Endodermal cell (in vitro differentiated cells): ENCODE results near the gene SMURF1. TPM values are rescaled to one million over a fixed set of nuclear protein-coding genes. Genes with fewer than 3 reads are reported as not detected.

Experiments
- DNase-seq: peaks from one replicate; pipeline ENCODE4 v3.0.0-alpha.2; 2017
- H3K27ac ChIP-seq: 2 replicates; pipeline ENCODE4 v1.5.1; 2013; ENCODE audit warnings: mild to moderate bottlenecking, low read depth, low read length, moderate library complexity
- H3K27me3 ChIP-seq: 2 replicates; pipeline ENCODE4 v1.6.1; 2013; ENCODE audit warnings: mild to moderate bottlenecking, low read length, moderate library complexity; ENCODE audit not compliant: insufficient read depth, control insufficient read depth, poor library complexity, severe bottlenecking
- H3K36me3 ChIP-seq: 2 replicates; pipeline ENCODE4 v1.7.0; 2013; ENCODE audit warnings: mild to moderate bottlenecking, low read length, moderate library complexity; ENCODE audit not compliant: control insufficient read depth, insufficient read depth
- H3K4me1 ChIP-seq: one replicate; pipeline ENCODE4 v1.7.0; 2013; ENCODE audit warnings: low read length; ENCODE audit not compliant: control insufficient read depth, insufficient read depth
- H3K4me3 ChIP-seq: 2 replicates; pipeline ENCODE4 v1.5.1; 2013; ENCODE audit warnings: mild to moderate bottlenecking, low read length, moderate library complexity
- H3K9ac ChIP-seq: 2 replicates; pipeline ENCODE4 v1.6.1; 2013; ENCODE audit warnings: mild to moderate bottlenecking, low read length, moderate library complexity; ENCODE audit not compliant: poor library complexity, severe bottlenecking; ENCODE audit errors: extremely low read depth
- H3K9me3 ChIP-seq: 2 replicates; pipeline ENCODE4 v1.6.1; 2013; ENCODE audit warnings: mild to moderate bottlenecking, low read length, moderate library complexity; ENCODE audit not compliant: control insufficient read depth
- H3K27ac Mint-ChIP-seq: 2 replicates; pipeline ENCODE4 v1.8.0; 2020; ENCODE audit warnings: mixed read lengths
- H3K27me3 Mint-ChIP-seq: 2 replicates; pipeline ENCODE4 v1.8.0; 2021; ENCODE audit warnings: mild to moderate bottlenecking, mixed read lengths; ENCODE audit not compliant: insufficient read depth
- H3K36me3 Mint-ChIP-seq: 2 replicates; pipeline ENCODE4 v1.8.0; 2020; ENCODE audit warnings: low read depth, mixed read lengths
- H3K4me1 Mint-ChIP-seq: 2 replicates; pipeline ENCODE4 v1.8.0; 2020; ENCODE audit warnings: mixed read lengths
- H3K4me3 Mint-ChIP-seq: 2 replicates; pipeline ENCODE4 v1.8.0; 2020; ENCODE audit warnings: mild to moderate bottlenecking, moderate library complexity, mixed read lengths
- H3K9me3 Mint-ChIP-seq: 2 replicates; pipeline ENCODE4 v1.8.0; 2020; ENCODE audit warnings: mild to moderate bottlenecking, mixed read lengths
- CTCF ChIP-seq: fragments of 200-600 bp; sonication (generic); conservative IDR thresholded peaks from 2 replicates; pipeline ENCODE4 v1.5.0; 2021; ENCODE audit warnings: antibody characterized with exemption, mild to moderate bottlenecking
- WGBS, 2 experiments: methylation state at CpG; one replicate each; pipeline versions ENCODE4 v1.1.5 to v1.1.7; 2013; ENCODE audit warnings: missing lambda C conversion rate in 2 of 2, mixed read lengths in 1 of 2; ENCODE audit not compliant: insufficient coverage in 1 of 2, insufficient read length in 1 of 2; 5-methylcytosine and 5-hydroxymethylcytosine counted together
- total RNA-seq, 2 donors: library from RNA; stranded (reverse); fragmentation: NEBNext Ultra II Directional in 1 of 2; extraction: Animal tissue kit (Norgen Biotek cat#: 25700) in 1 of 2; gene quantifications; 2 replicates in 1 of 2; 3 replicates in 1 of 2; pipeline ENCODE4 v1.2.1, GENCODE V29; 2021

Gene SMURF1
- total RNA-seq, 2 donors from 2014 or later, result 31.6 to 38.1 TPM

DNA sequence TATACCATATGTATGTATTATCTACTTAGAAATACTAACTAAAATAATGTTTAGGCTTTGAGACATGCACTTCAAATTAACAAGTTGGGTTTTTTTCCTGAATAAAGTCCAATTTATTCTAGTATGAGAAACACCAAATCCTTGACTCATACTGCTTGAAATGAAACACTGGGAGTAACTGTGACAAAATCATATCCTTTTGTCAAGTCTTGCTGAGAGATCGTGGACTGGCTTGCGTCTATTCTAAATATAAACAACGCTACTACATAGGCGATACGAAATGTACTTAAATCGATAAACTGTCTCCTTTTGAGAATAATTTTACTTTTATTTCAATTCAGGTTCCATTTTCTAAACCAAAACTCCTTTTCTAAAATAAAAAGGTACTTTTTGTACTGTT, 16.3 kb downstream of the SMURF1 start:
- TF ChIP-seq CTCF, result no peak
- Histone ChIP-seq H3K27me3 (no peaks in the 10 kb centered on the region), H3K9me3 (no peaks in the 10 kb centered on the region), H3K36me3 (no peaks in the 10 kb centered on the region), H3K9ac (no peak overlapping the region), H3K4me1 (peaks cover 9% of the 10 kb centered on the region), H3K27ac (no peak overlapping the region), H3K4me3 (no peak overlapping the region)
- H3K27me3 Mint-ChIP-seq, result no peaks in the 10 kb centered on the region
- peaks cover 24% of the 10 kb centered on the region for H3K4me1 Mint-ChIP-seq
- no peak overlapping the region for H3K27ac Mint-ChIP-seq
- DNase-seq, result no peak
- no peaks in the 10 kb centered on the region for H3K36me3 Mint-ChIP-seq
- H3K9me3 Mint-ChIP-seq, result no peaks in the 10 kb centered on the region
- no peak overlapping the region for H3K4me3 Mint-ChIP-seq
- 94 to 98% methylated on average over 6 of the region's 6 CpGs for WGBS, 2 experiments

- Histone ChIP-seq H3K36me3 (no peaks in the 10 kb centered on the region), H3K27me3 (no peaks in the 10 kb centered on the region), H3K4me1 (peaks cover 6% of the 10 kb centered on the region), H3K9me3 (no peaks in the 10 kb centered on the region), H3K9ac (no peak overlapping the region), H3K27ac (no peak overlapping the region), H3K4me3 (no peak overlapping the region)
- TF ChIP-seq CTCF, result no peak
- 84 to 86% methylated on average over 4 to 14 of the region's 14 CpGs for WGBS, 2 experiments
- Mint-ChIP-seq H3K4me1 (peaks cover 18% of the 10 kb centered on the region), H3K27me3 (no peaks in the 10 kb centered on the region), H3K4me3 (no peak overlapping the region), H3K9me3 (no peaks in the 10 kb centered on the region), H3K27ac (peak overlapping the region; percentile 19), H3K36me3 (no peaks in the 10 kb centered on the region)
- DNase-seq, result peak; percentile 64
Measured at GRCh38 chr7:99126921-99127553, 16.9 kb downstream of the SMURF1 start.

DNA sequence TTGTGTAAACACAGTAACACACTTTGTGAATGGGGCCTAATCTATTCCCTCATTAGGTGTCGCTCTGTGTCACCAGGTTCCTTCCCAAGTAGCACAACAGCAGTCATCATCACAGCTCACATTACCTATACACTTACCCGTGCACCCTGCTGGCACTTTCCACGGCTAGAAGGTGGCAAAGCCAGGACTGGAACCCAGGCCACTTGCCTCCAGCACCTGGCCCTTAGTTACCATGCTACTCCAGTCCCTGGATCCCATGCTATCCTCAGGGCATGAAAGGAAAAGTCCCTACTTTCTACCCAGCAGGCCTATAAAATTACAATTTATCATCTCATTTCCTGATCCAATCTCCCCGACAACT, 18.4 kb downstream of the SMURF1 start:
- no peak overlapping the region for H3K4me3 Mint-ChIP-seq
- Histone ChIP-seq H3K27me3 (no peaks in the 10 kb centered on the region), H3K4me1 (no peaks in the 10 kb centered on the region), H3K36me3 (peaks cover 3% of the 10 kb centered on the region), H3K9ac (no peak overlapping the region), H3K4me3 (no peak overlapping the region), H3K9me3 (no peaks in the 10 kb centered on the region), H3K27ac (no peak overlapping the region)
- H3K9me3 Mint-ChIP-seq, result no peaks in the 10 kb centered on the region
- peaks cover 19% of the 10 kb centered on the region for H3K4me1 Mint-ChIP-seq
- H3K27me3 Mint-ChIP-seq, result no peaks in the 10 kb centered on the region
- no peak for DNase-seq
- H3K36me3 Mint-ChIP-seq, result peaks cover 4% of the 10 kb centered on the region
- no peak overlapping the region for H3K27ac Mint-ChIP-seq
- WGBS, 2 experiments, result 90 to 96% methylated on average over 4 of the region's 4 CpGs
- no peak for TF ChIP-seq CTCF
